Ovary (tissue), 9 donors: ENCODE data around the gene PCYOX1L. TPM values are rescaled to one million over a fixed set of nuclear protein-coding genes. Genes with fewer than 3 reads are reported as not detected.

Source experiments
- DNase-seq, 5 donors: peaks; one replicate each; pipeline ENCODE4 v3.0.0-alpha.2; 2019 to 2020
- H3K27ac ChIP-seq, 2 donors: fragments of 200-600 bp; one replicate each; pipeline versions ENCODE4 v1.5.1 to v1.8.0; 2019 to 2022
- H3K27me3 ChIP-seq: fragments of 200-600 bp; one replicate; pipeline ENCODE4 v1.8.0; 2022
- H3K36me3 ChIP-seq: fragments of 200-600 bp; sonication (generic); one replicate; pipeline ENCODE4 v1.5.1; 2019
- H3K4me1 ChIP-seq: one replicate; pipeline ENCODE4 v1.8.1; 2013; ENCODE audit warnings: mild to moderate bottlenecking, moderate library complexity; ENCODE audit not compliant: insufficient read depth
- H3K4me3 ChIP-seq: fragments of 200-600 bp; sonication (generic); one replicate; pipeline ENCODE4 v1.5.1; 2017
- H3K9me3 ChIP-seq, 2 donors: fragments of 200-600 bp in 1 of 2; sonication (generic) in 1 of 2; one replicate each; pipeline versions ENCODE4 v1.5.1 to v1.8.1; 2013 to 2019; ENCODE audit warnings: mild to moderate bottlenecking in 1 of 2, moderate library complexity in 1 of 2
- CTCF ChIP-seq, 3 donors: fragments of 450-650 bp in 2 of 3; fragments of 200-600 bp in 1 of 3; IDR thresholded peaks; one replicate each; pipeline versions ENCODE4 v1.5.1 to v1.8.0; 2016 to 2022; ENCODE audit warnings: antibody characterized with exemption in 3 of 3, mild to moderate bottlenecking in 1 of 3
- EP300 ChIP-seq: sonication (generic); formaldehyde crosslinking; IDR thresholded peaks from one replicate; pipeline ENCODE4 v1.6.1; 2017; ENCODE audit warnings: antibody characterized with exemption
- POLR2A ChIP-seq: fragments of 450-650 bp; IDR thresholded peaks from one replicate; pipeline ENCODE4 v1.6.1; 2017; ENCODE audit warnings: antibody characterized with exemption, mild to moderate bottlenecking, moderate library complexity
- WGBS, 3 donors: extraction: QIAGEN DNeasy Blood & Tissue Kit in 1 of 3; methylation state at CpG; one replicate each; pipeline versions ENCODE4 v1.1.5 to v1.1.7; 2013 to 2017; 5-methylcytosine and 5-hydroxymethylcytosine counted together
- intact Hi-C, 4 donors: fragments of 100-400 bp; cut with DNase I; formaldehyde crosslinking; loops; one replicate each; pipeline versions ENCODE4 v1.11.0 to v1.15.1; 2022 to 2023
- polyA plus RNA-seq, 2 donors: library from polyadenylated mRNA; stranded (reverse); fragments of 200-250 nt in 1 of 2; fragments of 350-450 nt in 1 of 2; fragmentation: Illumina TruSeq in 1 of 2; extraction: RNeasy Lipid Tissue Mini Kit (QIAGEN cat#74804) in 1 of 2; gene quantifications; one replicate each; pipeline ENCODE4 v1.2.3, GENCODE V29; 2013 to 2014
- total RNA-seq, 7 donors: library from RNA; depleted of rRNA in 2 of 7; stranded (reverse); fragments of >200 nt in 2 of 7; fragmentation: NEBNext Ultra II Directional in 3 of 7; extraction: Animal tissue kit (Norgen Biotek cat#: 25700) in 3 of 7; gene quantifications; one replicate each; pipeline versions ENCODE4 v1.1.0 to v1.2.4, GENCODE V29; 2016 to 2023
- donor health status: DM: no; HTN: no; CAD: no; lungs with moderate emphysema.
- donor health status: DM: no; HTN: no; CAD: no.
- donor health status: Bipolar disorder and iron deficiency.
- donor health status: DM: yes; HTN: yes; CAD: no.
- donor health status: DM: no; HTN: no; CAD: no.
- donor health status: DM: yes; HTN: yes; CAD: no.

PCYOX1L gene
- total and polyA plus RNA-seq, 9 donors: 5.8 to 15.2 (median 8.8) TPM

- 74 to 94% (median 85%) methylated on average over 1 of the region's 1 CpG for WGBS, 3 donors
- H3K9me3 ChIP-seq: no peaks in the 10 kb centered on the region
- DNase-seq: no peak
- peaks cover 2% of the 10 kb centered on the region for H3K4me1 ChIP-seq
- no peak for TF ChIP-seq CTCF (IDR thresholded peaks at IDR 0.05)
- no peak for TF ChIP-seq POLR2A
- TF ChIP-seq EP300: no peak
- no peaks in the 10 kb centered on the region for H3K27me3 ChIP-seq
- H3K4me3 ChIP-seq: no peak overlapping the region
- no peak overlapping the region for H3K27ac ChIP-seq
- H3K36me3 ChIP-seq: no peaks in the 10 kb centered on the region
- intact Hi-C loops: no loop called here
These were observed 2.4 kb downstream of the PCYOX1L start for GRCh38 chr5:149360272-149360671.

- DNase-seq: no peak
- WGBS, 3 donors: 83 to 87% (median 86%) methylated on average over 12 of the region's 12 CpGs
- Histone ChIP-seq H3K4me1 (peaks cover 2% of the 10 kb centered on the region), H3K27me3 (no peaks in the 10 kb centered on the region), H3K36me3 (no peaks in the 10 kb centered on the region), H3K27ac (no peak overlapping the region), H3K4me3 (no peak overlapping the region), H3K9me3 (no peaks in the 10 kb centered on the region)
- intact Hi-C loops: no loop called here
- TF ChIP-seq POLR2A (no peak), EP300 (no peak), CTCF (IDR thresholded peaks at IDR 0.05) (no peak)
These were observed 4.7 kb downstream of the PCYOX1L start for GRCh38 chr5:149362541-149362940.

DNA sequence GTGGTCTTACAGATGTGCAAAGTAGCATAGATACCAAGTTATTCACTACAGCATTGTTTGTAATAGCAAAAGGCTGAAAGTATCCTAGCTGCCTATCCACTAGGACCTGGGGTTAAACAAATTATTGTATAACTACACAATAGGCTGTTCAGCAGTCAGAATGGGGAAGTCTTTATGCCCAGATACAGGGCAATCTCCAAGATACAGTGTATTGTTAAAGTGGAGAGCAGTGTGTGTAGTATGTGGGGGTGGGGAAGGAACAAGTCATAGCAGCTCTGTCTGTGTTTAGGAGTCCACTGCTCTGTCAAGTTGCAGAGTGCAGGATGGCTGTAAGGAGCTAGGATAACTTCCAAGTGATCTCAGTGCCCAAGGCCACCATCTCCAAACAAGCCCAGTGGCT, 5.5 kb downstream of the PCYOX1L start:
- intact Hi-C loops: no loop called here
- H3K4me1 ChIP-seq: peaks cover 2% of the 10 kb centered on the region
- no peak for DNase-seq
- H3K36me3 ChIP-seq: no peaks in the 10 kb centered on the region
- no peak overlapping the region for H3K27ac ChIP-seq
- no peak for TF ChIP-seq EP300
- no peak for TF ChIP-seq POLR2A
- no peak for TF ChIP-seq CTCF (IDR thresholded peaks at IDR 0.05)
- no peaks in the 10 kb centered on the region for H3K9me3 ChIP-seq
- no peaks in the 10 kb centered on the region for H3K27me3 ChIP-seq
- H3K4me3 ChIP-seq: no peak overlapping the region

- intact Hi-C loops: no loop called here
These were observed 6.1 kb downstream of the PCYOX1L start for GRCh38 chr5:149363936-149364335.

More at GRCh38 chr5:149363936-149364335, 6.1 kb downstream of the PCYOX1L start:
- no peaks in the 10 kb centered on the region for H3K4me1 ChIP-seq
- no peaks in the 10 kb centered on the region for H3K36me3 ChIP-seq
- no peak overlapping the region for H3K27ac ChIP-seq
- WGBS, 3 donors: 85 to 90% (median 86%) methylated on average over 9 of the region's 9 CpGs
- H3K9me3 ChIP-seq: no peaks in the 10 kb centered on the region
- H3K4me3 ChIP-seq: no peak overlapping the region
- no peak for TF ChIP-seq CTCF (IDR thresholded peaks at IDR 0.05)
- TF ChIP-seq POLR2A: no peak
- TF ChIP-seq EP300: no peak
- DNase-seq: no peak
- no peaks in the 10 kb centered on the region for H3K27me3 ChIP-seq
